SK-N-SH (cell line): ENCODE measurements around the gene TMEM190.
"Not testable (repeated sequence)": the region's sequence is repeated elsewhere in the genome, so short reads cannot be mapped to it uniquely, and the experiment has no call there.

Experiments
- GABPA ChIP-seq: IDR thresholded peaks from 2 replicates; pipeline ENCODE4 v1.4.0; 2012; ENCODE audit warnings: low read depth, mild to moderate bottlenecking
- MXI1 ChIP-seq: IDR thresholded peaks from 2 replicates; pipeline ENCODE4 v1.6.1; 2012; ENCODE audit warnings: mild to moderate bottlenecking, low read depth, low read length, improper control_type of control experiment
- TCF12 ChIP-seq: IDR thresholded peaks from 2 replicates; pipeline ENCODE4 v1.4.0; 2012
- YY1 ChIP-seq: IDR thresholded peaks from 2 replicates; pipeline ENCODE4 v1.4.0; 2012; ENCODE audit warnings: low read depth, mild to moderate bottlenecking
- TF ChIP-seq, protein P1 (sequence below): fragments of 200-600 bp; sonication (generic); IDR thresholded peaks from 2 replicates; pipeline ENCODE4 v1.6.1; 2017; ENCODE audit warnings: antibody characterized with exemption, mild to moderate bottlenecking, moderate library complexity
- TF ChIP-seq, protein P2 (sequence below): IDR thresholded peaks from 2 replicates; pipeline ENCODE4 v1.4.0; 2012; ENCODE audit warnings: low read depth
- TF ChIP-seq, protein P3 (sequence below): IDR thresholded peaks from 2 replicates; pipeline ENCODE4 v1.4.0; 2012; ENCODE audit warnings: low read depth, borderline replicate concordance

DNA sequence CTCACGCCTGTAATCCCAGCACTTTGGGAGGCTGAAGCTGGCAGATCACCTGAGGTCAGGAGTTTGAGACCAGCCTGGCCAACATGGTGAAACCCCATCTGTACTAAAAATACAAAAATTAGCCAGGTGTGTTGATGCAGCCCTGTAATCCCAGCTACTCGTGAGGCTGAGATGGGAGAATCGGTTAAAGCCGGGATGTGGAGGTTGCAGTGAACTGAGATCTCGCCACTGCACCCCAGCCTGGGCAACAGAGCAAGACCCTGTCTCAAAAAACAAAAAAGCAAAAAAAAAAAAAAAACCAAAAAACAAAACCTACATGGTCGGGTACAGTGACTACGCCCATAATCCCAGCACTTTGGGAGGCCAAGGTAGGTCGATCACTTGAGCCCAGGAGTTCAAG is 32.6 kb downstream of the TMEM190 start:
- TF ChIP-seq, protein P1, sequence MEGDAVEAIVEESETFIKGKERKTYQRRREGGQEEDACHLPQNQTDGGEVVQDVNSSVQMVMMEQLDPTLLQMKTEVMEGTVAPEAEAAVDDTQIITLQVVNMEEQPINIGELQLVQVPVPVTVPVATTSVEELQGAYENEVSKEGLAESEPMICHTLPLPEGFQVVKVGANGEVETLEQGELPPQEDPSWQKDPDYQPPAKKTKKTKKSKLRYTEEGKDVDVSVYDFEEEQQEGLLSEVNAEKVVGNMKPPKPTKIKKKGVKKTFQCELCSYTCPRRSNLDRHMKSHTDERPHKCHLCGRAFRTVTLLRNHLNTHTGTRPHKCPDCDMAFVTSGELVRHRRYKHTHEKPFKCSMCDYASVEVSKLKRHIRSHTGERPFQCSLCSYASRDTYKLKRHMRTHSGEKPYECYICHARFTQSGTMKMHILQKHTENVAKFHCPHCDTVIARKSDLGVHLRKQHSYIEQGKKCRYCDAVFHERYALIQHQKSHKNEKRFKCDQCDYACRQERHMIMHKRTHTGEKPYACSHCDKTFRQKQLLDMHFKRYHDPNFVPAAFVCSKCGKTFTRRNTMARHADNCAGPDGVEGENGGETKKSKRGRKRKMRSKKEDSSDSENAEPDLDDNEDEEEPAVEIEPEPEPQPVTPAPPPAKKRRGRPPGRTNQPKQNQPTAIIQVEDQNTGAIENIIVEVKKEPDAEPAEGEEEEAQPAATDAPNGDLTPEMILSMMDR, result not testable (repeated sequence)
- TF ChIP-seq, protein P2, sequence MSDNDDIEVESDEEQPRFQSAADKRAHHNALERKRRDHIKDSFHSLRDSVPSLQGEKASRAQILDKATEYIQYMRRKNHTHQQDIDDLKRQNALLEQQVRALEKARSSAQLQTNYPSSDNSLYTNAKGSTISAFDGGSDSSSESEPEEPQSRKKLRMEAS, result not testable (repeated sequence)
- TF ChIP-seq, protein P3, sequence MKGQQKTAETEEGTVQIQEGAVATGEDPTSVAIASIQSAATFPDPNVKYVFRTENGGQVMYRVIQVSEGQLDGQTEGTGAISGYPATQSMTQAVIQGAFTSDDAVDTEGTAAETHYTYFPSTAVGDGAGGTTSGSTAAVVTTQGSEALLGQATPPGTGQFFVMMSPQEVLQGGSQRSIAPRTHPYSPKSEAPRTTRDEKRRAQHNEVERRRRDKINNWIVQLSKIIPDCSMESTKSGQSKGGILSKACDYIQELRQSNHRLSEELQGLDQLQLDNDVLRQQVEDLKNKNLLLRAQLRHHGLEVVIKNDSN, result not testable (repeated sequence)
- TF ChIP-seq GABPA, YY1, MXI1, TCF12: not testable (repeated sequence)
